Suppressor macrophage treated with lipopolysaccharide for 4 hours (primary cell): ENCODE measurements around the gene LRRK1.

Source experiments
- DNase-seq: peaks from one replicate; pipeline ENCODE4 v3.0.0-alpha.2; 2020

LRRK1 gene

DNA sequence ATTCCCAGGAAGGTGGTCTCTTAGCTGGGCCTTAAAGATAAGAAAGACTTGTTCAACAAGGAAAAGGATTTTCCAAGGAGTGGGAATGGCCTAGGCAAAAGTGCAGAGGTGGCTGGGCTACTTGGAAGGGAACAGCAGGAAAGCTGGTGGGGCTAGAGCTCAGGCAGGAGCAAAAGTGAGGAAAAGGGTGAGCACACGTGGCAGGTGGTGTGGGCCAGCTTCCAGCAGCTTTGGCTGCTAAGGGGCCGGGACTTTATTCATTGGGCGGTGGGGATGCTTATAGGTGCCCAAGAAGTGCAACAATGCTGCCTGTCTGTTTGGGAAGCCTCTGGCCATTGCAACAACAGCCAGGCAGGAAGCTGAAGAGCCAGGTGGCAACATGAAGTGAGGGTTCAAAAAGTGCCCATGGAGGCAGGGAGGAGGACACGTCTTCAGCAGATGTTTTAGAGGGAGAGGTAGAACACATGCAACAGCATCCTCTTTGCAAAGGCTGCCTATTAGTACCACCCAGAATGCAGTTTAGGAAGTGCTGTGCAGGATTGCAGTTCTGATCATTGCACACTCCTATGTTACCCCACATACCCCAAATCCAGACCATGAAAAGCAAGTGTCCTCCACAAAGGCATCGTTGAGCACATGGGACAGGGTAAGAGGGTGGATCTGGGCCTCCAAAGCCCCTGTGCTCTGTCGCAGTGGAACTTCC is 25.7 kb upstream of the LRRK1 start:
- no peak for DNase-seq

DNA sequence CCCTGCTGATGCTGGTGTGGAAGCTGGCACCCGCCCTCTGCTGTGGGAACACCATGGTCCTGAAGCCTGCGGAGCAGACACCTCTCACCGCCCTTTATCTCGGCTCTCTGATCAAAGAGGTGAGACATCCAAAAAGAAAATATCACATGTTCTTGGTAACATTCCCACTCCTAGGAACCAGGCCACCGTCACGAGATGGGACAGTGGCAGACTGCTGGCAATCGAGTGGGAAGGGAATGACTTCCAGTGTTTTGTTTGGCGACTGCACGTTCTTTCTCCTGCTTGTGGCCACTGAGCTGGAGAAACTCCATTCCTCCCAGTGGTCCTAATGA is 25.2 kb upstream of the LRRK1 start:
- DNase-seq, result no peak

DNA sequence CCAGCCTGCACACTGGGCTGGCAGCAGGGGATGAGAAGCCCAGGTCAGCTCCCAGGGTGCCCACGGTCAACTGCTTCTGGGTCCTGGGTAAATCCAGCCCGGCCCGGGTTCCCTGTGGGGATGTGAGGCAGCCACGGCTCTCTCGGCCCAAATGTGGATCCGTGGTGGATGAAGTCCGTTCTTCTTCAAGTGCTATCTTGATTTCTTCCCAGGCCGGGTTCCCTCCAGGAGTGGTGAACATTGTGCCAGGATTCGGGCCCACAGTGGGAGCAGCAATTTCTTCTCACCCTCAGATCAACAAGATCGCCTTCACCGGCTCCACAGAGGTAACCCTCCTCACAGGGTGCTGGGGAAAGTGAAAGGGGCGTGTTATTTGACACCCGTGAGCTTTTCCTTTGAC is 23.4 kb upstream of the LRRK1 start:
- no peak for DNase-seq

DNA sequence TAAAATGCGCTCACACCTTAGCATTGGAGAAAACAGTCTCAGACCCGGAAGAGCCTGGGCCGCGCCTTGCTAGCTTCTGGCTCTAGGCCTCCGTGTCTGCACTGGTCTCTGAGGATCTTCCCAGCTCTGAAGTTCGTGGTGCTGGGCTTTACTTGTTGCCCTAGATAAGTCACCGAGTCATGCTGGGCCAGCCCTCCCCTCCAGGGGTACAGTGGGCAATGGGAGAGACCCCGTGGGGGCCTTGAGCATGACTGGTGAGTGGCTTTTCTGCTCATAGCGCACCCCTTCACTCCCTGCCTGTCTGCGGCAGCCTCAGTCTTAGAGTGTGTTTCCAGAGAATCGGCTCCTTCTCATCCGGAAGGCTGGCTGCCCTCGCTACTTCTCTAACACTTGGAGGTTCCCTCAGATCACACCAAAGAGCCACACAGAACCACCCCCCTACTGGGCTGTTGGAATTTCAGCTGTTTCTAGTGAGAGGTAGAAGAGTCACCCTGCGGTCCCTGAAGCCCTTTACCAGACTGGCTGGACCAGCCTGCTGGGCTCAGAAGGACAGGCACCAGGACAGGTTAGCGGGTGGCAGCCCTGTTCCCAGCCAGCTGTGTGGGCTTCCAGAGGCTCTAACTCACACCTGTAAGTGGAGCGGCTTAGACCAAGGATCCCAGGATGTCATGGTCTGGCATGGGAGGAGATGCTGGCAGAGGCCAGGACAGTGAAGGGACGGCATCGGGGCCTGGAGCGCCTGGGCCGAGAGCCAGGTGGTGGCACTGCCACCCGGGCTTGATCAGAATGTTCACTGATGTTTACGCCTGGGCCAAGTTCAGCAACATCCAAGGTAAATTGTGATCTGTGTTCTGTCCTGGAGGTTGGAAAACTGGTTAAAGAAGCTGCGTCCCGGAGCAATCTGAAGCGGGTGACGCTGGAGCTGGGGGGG is 21.7 kb upstream of the LRRK1 start:
- DNase-seq, result no peak

DNA sequence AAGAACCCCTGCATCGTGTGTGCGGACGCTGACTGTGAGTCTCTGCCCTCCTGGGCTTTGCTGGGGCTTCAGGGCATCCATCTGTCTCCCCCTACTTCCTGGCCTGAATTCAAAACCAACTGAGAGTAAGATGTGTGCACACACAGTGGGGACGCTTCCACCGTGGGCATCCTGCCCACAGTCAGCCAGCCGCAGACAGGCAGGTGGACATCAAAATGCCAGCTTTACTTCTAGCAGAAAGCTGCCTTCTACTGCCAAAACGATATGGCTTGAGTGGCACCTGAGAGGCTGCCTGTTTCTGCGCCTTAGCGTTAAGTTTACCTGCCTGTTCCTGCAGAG is 21.0 kb upstream of the LRRK1 start:
- DNase-seq, result no peak

DNA sequence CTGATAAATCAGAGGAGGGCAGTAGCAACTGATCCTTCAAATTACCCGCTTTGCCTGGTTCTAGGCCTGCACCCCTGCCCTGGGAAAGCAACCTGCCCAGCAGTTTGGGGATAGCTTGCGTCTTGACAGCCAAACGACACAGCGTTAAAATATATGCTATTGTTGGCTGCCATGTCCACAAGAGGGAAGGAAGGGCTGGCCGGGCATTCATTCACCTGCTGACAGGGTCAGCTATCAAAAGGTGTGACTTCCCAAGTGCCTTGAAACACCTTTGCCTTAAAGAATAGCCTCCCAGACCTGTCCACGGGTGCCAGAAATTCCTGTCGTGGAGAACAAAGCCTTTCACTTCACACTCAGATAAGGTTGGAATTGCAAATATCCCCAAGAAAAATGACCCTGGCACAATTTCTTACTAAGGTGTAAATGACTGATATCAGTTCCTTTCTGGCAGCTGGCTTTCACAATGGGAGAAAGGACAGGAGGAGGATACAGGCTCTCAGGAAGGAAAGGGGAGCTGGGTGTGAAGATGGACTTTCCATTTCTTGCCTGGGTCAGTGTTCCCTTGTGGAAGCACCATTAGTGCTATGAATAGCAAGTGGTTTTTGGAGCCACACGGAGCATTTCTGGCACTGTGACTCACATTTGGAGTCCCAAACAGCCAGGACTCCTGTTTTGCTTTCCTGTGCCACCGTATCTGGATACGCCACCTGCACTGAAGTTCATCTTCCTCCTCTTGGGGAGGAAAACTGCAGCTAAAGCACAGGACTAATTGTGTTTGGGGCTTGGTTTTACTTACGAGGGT is 20.3 kb upstream of the LRRK1 start:
- no peak for DNase-seq

DNA sequence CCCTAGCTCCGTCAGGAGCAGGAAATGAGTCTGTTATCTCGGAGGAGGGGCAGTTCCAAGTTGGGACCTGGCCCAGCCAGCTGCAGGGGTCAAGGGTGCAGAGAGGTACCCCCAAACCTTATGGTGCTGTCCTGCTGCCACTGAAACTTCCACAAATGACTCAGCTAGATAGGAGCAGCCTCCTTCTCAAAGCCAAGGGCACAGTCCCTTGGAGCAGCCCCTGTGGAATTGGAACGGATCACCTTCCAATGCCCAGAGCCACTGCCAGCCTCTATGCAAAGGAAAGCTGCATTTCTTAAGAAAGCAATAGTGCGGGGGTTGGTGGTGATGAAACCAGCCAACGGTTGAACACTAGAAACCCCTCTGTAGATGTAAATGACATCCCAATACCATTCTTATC is 19.6 kb upstream of the LRRK1 start:
- no peak for DNase-seq

DNA sequence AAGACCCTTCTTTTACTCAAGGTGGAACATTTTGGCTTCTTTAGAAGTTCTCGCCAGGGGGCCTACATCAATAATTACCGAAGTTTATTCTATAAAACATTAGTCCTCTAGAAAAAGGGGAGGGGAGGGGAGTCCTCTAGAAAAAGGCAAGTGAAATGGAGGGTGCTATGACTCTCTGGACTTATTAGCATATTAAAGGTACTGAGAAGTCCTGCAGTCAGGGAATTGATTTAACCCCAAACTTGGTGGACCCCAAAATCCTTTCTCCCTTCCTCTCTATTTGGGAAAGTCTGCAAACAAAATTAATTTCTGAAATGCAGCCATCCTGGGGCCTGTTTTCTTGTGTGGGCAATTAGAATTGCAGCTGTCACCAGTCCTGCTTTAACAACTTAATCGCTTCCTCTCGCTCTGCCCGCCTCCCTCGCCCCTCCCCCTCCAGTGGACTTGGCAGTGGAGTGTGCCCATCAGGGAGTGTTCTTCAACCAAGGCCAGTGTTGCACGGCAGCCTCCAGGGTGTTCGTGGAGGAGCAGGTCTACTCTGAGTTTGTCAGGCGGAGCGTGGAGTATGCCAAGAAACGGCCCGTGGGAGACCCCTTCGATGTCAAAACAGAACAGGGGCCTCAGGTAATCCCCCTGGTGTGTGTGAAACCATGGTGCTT is 18.9 kb upstream of the LRRK1 start:
- DNase-seq, result no peak

DNA sequence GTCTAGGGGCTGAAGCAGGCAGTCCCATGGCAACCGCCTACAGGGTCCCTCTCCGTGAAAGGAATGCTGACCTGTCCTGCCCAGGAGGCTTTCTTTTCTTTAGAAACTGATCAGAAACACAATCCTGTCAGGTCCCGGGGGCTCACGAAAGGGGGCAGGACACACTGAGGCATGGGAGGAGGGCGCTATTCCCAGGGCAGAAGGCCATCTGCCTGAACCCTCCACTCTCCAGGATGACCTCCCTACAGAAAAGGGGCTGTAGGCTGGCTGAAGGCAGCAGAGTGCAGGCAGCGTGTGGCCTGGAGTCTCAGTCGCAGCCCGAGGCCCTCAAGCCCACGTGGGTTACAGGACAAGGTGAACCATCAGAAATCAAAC is 18.4 kb upstream of the LRRK1 start:
- DNase-seq, result no peak

DNA sequence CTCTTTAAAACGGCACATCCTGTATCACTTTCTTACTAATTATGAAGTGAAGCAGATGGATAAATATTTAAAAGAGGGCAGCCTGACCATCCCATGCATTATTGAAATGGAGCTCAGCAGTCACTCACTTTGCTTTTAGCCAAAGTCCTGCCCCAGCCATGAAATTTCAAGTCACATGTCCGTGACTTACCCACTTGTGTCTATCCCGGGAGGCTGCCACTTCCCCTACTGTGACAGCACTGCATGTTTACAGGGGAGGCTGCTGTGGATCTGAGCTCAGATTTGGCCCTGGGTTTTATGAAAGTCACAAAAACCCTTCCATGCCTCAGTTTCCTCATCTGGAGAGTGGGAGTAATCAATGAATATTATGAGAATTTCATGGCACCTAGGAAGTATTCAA is 17.9 kb upstream of the LRRK1 start:
- peak; percentile 37 for DNase-seq

DNA sequence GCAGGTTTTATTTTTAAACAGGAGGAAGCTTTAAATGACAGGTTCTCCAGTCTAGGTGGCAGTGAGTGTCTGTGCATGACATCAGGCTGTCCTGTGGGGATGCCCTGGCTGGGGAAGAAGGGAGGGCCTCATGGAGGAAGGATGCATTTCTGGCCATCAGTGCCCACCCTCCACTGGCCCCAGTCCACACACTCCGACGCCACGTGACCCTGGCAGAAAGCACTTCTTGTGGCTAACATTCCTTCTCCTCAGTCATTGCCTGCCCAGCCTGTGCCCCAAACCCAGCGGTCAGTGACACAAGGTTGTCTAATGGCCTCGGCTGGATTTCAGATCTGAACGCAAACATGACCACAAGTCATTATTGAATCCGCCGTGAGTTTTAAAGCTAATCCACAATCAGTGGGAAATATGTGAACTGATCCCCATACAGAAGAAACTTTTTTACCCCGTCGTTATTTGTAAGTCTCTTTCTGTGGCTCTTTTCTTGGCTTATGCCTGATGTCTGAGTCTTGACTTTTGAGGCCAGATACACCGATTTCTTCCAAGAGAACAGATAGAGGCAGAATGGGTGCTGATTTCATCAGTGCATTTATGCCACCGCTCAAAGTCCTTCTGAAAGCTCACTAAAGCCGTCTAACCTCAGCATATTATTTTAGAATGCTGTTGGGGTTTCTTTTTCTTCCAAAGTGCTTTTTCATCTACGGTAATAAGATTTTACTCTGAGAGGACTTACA is 17.3 kb upstream of the LRRK1 start:
- no peak for DNase-seq

DNA sequence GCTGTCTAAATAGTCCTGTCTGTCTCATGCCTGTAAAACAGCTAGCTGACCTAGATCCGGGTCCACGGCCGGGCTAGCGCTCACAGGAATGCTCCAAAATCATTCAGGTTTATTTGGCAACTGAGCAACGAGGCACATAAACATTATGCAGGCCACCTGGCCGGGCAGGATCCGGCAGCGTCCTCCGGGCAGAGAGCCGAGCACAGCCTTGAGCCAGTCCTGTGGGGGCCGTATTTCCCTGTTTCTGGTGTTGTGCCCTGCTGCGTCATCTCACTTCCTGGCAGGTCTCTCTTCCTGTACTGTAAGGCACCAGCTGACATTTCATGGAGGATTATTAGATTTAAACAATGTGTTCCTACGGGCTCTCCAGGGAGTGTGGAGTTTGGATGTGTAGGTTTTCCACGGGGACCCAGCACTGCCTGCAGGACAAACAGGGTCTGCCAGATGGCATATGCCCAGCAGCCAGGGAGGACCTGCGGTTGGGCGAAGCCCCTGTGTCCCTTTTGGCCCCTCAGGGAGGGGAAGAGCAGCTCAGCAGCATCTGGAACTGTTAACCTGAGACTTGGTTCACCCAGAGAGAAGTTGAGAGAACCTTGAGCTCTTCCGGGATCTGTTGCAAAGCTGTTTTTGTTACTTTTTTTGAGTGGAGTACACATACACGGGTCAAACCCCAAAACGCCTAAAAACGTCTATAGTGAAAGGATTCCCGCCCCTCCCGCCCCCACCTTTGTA is 16.6 kb upstream of the LRRK1 start:
- peak; percentile 51 for DNase-seq

DNA sequence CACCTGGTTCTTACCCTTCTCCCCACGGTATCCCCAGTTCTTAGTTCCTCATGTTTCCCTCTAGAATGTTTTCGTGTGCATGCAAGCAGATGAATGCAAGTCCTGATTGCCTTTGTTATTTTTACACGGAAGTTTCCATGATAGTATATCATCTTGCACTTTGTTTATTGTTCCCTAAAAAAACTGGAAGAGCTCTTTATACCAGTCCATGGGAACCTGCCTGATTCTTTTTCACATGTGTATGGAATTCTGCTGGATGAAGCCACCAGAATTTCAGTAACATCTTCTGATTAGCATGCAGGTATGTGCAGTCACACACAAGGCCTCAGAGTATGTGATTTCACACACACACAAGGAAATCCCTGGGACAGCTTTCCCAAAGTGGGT is 16.0 kb upstream of the LRRK1 start:
- DNase-seq, result no peak

DNA sequence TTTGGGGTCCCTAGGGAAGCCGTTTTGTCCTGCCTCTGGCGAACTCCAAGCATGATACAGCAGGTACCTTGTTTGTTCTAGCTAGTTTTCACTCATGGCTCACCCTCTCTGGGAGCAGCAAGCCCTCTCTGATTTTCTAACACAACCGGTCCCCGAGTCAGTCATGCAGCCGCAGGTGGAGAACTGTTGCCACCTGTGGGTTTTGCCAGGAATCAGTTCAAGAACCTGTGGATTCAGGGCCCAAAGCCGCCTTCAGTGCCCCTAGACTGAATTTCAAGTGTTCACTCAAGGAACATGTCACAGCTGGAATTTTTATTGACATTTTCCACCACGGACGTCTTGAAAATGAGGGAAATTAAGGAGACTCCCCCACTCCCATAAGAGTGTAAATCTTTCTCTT is 13.3 kb upstream of the LRRK1 start:
- no peak for DNase-seq

DNA sequence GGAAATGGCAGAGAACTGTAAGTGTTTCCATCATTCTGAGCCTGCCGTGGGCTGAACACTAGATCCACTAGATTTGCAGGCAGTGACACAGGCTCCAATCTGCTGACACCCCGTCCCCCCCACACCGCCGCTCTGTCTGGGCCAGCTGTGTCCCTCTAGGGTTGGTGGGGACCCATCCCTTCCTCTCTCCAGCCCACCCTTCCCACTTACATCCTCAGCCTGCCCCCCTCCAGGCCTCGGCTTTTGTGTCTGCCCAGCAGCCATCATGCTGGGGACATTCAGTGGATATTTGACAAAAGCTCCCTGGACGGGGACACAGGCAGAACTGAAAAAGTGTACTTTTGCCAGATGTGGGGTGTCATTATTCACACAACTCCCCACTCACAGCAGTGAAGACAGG is 10.7 kb upstream of the LRRK1 start:
- DNase-seq, result no peak

DNA sequence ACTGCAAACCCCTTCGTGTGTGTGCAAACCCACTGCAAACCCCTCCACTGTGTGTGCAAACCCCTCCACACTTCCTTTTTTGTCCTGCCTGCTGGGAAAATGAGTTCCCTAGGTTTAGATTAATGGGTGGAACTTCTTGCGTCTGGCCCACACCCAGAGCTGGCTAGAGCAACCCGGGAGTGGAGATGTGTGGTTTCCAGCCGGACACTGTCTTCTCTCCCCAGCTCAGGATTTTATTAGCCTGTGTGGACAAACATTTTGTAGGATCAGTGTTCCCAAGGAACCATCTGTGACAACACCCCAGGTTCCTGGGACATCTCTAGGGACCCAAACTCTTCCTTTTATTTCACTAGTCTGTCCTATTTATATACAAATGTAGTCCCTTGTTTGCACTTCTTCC is 9.6 kb upstream of the LRRK1 start:
- no peak for DNase-seq

DNA sequence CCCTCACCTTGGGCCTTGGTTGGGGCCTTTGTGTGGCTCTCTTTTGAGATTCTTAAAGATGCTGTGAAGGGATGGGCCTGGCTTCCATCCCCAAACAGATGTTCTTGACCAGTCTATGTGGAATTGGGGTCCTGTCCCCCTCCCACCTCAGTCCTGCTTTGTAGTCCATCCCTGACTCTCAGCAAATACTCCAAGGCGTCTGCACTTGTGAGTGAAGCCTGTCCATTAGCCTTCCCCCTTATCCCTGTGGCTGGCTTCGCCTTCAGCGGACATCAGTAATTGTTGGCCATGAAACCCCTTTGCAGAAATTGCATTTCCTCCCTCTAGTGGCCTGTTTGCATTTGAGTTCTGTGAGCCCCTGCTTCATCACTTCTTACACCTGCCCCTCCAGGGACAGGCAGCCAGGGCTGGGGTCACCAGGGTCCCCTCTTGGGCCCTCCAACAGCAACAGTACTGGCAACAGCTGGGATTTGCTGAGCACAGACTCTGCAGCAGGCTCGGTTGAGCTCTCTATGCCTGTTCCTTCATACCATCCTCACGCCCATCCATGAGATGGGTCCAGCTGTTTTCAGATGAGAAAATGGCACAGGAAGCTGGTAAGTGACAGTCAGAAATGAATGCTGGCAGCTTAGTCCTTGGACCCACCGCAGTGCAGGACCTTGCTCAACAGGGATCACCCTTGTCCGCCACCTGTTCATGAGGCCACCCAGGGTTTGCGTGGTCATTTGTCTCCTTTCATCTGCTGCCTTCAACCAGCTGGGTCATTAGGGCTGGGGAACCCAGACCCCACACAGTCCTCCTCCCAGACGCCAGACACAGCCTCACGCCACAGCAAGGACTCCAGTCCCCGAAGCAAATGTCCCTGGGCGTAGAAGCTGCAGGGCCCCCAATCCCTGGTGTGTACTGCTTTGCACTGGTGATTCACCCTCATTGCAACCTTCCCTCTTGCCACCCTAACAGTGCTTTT is 8.9 kb upstream of the LRRK1 start:
- no peak for DNase-seq

DNA sequence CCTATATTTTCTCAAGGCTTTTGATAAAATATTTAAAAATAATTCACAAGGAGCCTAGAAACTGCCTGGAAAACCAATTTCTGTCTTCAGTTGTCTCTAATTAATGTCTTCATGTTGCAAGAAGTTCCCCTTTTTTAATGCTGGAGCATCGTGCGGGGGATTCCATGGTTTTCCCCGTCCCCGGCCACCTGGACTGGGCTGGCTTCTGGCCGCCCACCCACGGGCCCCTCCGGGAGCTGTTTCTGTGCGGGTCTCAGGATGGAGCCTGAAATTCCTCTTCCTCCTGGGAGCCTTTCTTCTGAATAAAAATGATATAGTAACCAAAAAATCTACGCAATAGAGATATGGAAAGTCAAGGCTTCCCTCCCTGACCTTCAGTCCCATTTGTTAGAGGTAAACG is 8.1 kb upstream of the LRRK1 start:
- DNase-seq, result no peak

DNA sequence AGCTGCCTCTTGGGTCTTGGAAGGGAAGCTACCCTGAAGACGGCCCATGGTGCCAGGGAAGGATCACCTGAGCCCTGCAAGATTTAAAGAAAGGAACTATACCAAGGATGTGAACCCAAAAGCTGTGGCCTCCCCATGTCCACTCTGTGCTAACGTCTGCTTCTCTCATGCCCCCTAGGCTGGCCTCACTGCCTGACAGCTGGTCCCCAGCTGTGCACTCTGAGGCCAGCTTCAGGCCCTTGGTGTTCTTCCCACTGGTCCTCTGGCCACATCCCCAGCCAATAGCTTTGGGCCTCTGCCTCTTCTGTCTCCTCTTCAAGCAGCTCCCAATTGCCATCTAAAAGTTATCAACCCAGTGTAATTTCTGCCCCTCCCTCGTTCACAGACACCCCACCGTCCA is 5.2 kb upstream of the LRRK1 start:
- DNase-seq, result no peak

DNA sequence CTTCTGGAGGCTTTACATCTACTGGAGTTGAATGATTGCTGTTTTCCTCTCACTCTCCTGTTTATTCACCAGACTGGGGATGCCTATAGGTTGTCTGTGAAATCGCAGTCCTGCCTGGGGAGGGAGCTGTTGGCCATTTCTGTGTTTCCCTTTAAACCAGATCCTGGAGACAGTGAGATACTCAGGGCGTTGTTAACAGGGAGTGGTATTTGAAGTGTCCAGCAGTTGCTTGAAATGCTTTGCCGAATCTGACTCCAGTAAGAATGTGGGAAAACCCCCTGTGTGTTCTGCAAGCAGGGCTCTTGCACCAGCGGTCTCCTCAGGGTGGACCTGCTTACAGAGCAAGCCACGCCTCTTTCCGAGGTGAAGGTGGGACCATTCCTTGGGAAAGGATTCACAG is 4.3 kb upstream of the LRRK1 start:
- no peak for DNase-seq
